ENCODE results near the gene HCN4. TPM values are rescaled to one million over a fixed set of nuclear protein-coding genes. Genes with fewer than 3 reads are reported as not detected.

The HCN4 gene
- total RNA-seq, 3 donors from 2014 or later (not counting 1 experiment from before 2014, with no cell fraction given): not detected

DNA sequence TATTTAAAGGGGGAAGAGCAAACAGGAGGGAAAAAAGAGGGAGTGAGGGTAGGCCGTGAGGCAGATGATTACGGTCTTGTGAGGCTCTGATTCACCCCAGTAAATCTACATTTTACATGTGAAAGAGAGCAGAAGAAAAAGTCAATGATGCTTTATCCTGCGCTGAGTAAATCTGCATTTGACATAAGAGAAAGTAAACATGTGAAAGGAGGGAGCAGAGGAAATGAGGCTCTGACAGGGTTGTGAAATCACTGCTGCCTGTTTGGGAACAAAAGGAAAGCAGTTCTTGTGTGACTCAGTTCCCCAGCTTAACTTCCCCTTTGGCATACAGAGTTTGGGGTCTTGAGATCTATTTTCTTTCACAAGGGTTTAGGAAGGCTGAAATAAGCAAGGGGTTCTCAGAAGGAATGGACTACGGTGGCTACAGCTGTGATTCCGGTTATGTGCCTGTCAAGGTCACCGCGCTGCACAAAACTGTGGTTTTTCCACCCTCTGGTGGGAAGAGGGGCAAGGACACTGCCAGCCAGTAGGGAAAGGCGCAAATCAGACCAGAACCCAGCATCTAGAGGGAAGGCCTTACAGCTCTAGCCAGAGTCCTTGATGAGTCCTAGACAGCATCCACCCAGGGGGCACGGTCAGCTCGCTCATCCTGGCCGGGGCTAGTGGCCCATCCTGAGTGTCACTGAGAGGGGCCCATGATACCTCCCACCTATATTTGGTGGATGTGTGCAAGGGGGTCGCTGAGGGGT lies 18.9 kb upstream of the HCN4 start:
- intact Hi-C loops (cut with micrococcal nuclease): no loop called here
- Mint-ChIP-seq H3K27ac (no peak overlapping the region), H3K27me3 (ENCODE audit: low read depth in 2 of 2) (peaks cover 15 to 27% of the 10 kb centered on the region in 2 donors), H3K4me3 (no peak overlapping the region), H3K9me3 (no peaks in the 10 kb centered on the region), H3K36me3 (no peaks in the 10 kb centered on the region), H3K4me1 (no peaks in the 10 kb centered on the region)
- TF ChIP-seq, protein P1, sequence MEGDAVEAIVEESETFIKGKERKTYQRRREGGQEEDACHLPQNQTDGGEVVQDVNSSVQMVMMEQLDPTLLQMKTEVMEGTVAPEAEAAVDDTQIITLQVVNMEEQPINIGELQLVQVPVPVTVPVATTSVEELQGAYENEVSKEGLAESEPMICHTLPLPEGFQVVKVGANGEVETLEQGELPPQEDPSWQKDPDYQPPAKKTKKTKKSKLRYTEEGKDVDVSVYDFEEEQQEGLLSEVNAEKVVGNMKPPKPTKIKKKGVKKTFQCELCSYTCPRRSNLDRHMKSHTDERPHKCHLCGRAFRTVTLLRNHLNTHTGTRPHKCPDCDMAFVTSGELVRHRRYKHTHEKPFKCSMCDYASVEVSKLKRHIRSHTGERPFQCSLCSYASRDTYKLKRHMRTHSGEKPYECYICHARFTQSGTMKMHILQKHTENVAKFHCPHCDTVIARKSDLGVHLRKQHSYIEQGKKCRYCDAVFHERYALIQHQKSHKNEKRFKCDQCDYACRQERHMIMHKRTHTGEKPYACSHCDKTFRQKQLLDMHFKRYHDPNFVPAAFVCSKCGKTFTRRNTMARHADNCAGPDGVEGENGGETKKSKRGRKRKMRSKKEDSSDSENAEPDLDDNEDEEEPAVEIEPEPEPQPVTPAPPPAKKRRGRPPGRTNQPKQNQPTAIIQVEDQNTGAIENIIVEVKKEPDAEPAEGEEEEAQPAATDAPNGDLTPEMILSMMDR (IDR thresholded peaks at IDR 0.05): no peak
- H3K36me3 ChIP-seq (ENCODE audit: control insufficient read depth, insufficient read depth, low read length): no peaks in the 10 kb centered on the region
- 72% methylated on average over 7 of the region's 12 CpGs for WGBS (ENCODE audit: insufficient coverage)
- no peaks in the 10 kb centered on the region for H3K4me1 ChIP-seq (ENCODE audit: control insufficient read depth, insufficient read depth, low read length)
- H3K9me3 ChIP-seq (ENCODE audit: control insufficient read depth, insufficient read depth, low read length): no peaks in the 10 kb centered on the region
- ATAC-seq (peak in 1 of 3 donors; percentile 7), DNase-seq (peak in 1 of 2 donors; percentile 7)
- H3K27ac ChIP-seq (ENCODE audit: low read length): no peak overlapping the region
- H3K27me3 ChIP-seq (ENCODE audit: control insufficient read depth, insufficient read depth, low read length): no peaks in the 10 kb centered on the region
- no peak overlapping the region for H3K4me3 ChIP-seq (ENCODE audit: low read length)

DNA sequence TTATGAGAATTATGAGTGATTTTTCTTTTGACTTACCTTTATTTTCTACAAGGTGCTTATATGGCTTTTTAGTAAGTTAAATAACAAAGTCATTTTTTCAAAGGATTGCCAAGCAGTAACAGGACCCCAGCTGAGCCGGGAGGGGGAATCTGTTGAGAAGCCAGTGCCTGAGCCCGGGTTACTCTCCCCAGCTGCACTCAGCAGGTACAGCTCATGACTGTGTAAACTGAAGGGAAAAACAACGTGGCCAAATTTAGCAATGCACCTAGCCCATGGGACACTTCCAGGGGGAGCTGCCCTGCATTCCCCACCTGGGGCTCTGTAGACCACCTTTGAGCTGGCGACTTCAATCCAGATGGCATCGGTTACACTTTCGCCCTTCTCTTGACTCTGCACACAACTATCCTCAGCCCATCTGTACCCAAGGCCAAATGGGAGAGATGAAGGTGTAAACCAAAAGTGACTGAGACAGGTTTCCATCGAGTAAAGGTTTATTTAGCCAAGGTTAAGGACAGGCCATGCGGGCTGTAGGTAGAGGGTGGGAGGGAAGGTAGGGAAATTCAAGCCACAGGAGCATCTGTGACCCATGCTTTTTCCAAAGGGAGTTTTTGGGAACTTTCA lies 18.2 kb upstream of the HCN4 start:
- no peaks in the 10 kb centered on the region for H3K4me1 Mint-ChIP-seq
- no peak overlapping the region for H3K27ac Mint-ChIP-seq
- Histone ChIP-seq H3K36me3 (ENCODE audit: control insufficient read depth, insufficient read depth, low read length) (no peaks in the 10 kb centered on the region), H3K4me3 (ENCODE audit: low read length) (no peak overlapping the region), H3K9me3 (ENCODE audit: control insufficient read depth, insufficient read depth, low read length) (no peaks in the 10 kb centered on the region), H3K4me1 (ENCODE audit: control insufficient read depth, insufficient read depth, low read length) (no peaks in the 10 kb centered on the region), H3K27me3 (ENCODE audit: control insufficient read depth, insufficient read depth, low read length) (no peaks in the 10 kb centered on the region), H3K27ac (ENCODE audit: low read length) (no peak overlapping the region)
- TF ChIP-seq, protein P1 (IDR thresholded peaks at IDR 0.05): no peak
- ATAC-seq: no peak
- no peak overlapping the region for H3K4me3 Mint-ChIP-seq
- WGBS (ENCODE audit: insufficient coverage): 61% methylated on average over 8 of the region's 8 CpGs
- intact Hi-C loops (cut with micrococcal nuclease): no loop called here
- no peaks in the 10 kb centered on the region for H3K36me3 Mint-ChIP-seq
- DNase-seq: no peak
- H3K9me3 Mint-ChIP-seq: no peaks in the 10 kb centered on the region
- H3K27me3 Mint-ChIP-seq (ENCODE audit: low read depth in 2 of 2): peaks cover 15 to 23% of the 10 kb centered on the region in 2 donors

DNA sequence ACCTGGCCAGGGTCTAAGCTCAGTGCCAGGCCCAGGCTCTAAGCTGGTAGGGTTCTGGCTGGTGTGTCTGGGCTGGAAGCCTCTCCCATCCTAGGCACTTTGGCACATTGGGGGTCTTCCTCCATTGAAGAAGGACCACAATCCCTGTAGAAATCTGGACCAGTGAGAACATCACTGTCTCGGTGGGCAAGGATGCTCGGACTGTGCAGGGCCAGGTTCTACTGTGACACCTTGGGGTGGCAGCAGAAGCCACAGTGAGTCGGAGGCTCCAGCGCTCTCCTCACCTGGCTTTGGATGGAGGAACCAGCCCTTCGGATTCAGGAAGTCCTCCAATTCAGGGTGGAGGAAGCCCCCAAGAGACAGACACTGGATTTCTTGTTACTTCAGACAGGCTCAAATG lies 17.5 kb upstream of the HCN4 start:
- intact Hi-C loops (cut with micrococcal nuclease): no loop called here
- Histone ChIP-seq H3K27me3 (ENCODE audit: control insufficient read depth, insufficient read depth, low read length) (no peaks in the 10 kb centered on the region), H3K4me3 (ENCODE audit: low read length) (no peak overlapping the region), H3K27ac (ENCODE audit: low read length) (no peak overlapping the region), H3K4me1 (ENCODE audit: control insufficient read depth, insufficient read depth, low read length) (no peaks in the 10 kb centered on the region), H3K36me3 (ENCODE audit: control insufficient read depth, insufficient read depth, low read length) (no peaks in the 10 kb centered on the region), H3K9me3 (ENCODE audit: control insufficient read depth, insufficient read depth, low read length) (peaks cover 2% of the 10 kb centered on the region)
- no peak for DNase-seq
- TF ChIP-seq, protein P1 (IDR thresholded peaks at IDR 0.05): no peak
- peaks cover 3 to 6% of the 10 kb centered on the region in 2 donors for H3K9me3 Mint-ChIP-seq
- H3K4me3 Mint-ChIP-seq: no peak overlapping the region
- H3K4me1 Mint-ChIP-seq: no peaks in the 10 kb centered on the region
- no peak for ATAC-seq
- H3K27me3 Mint-ChIP-seq (ENCODE audit: low read depth in 2 of 2): peaks cover 15 to 23% of the 10 kb centered on the region in 2 donors
- 92% methylated on average over 5 of the region's 5 CpGs for WGBS (ENCODE audit: insufficient coverage)
- H3K27ac Mint-ChIP-seq: no peak overlapping the region
- no peaks in the 10 kb centered on the region for H3K36me3 Mint-ChIP-seq

All from natural killer cell (primary cell).